GM19035 (cell line): Measurements from ENCODE around the gene APOD.
"Not testable (repeated sequence)": the region's sequence is repeated elsewhere in the genome, so short reads cannot be mapped to it uniquely, and the experiment has no call there.

Experiments used
- ATAC-seq: cut with Tn5 transposase; IDR thresholded peaks from one replicate; pipeline ENCODE4 v1.9.1; 2021; ENCODE audit not compliant: unreplicated experiment

The APOD gene

GRCh38 chr3:195583831-195584542 lies at the start of gene APOD:
Gene APOD (minus strand): TSS chr3:195583940. CDS start chr3:195579461, 4,479 bp downstream.
- ATAC-seq, result no peak

- not testable (repeated sequence) for ATAC-seq
Measured at GRCh38 chr3:195633351-195633750, 49.6 kb upstream of the APOD start.

- ATAC-seq, result not testable (repeated sequence)
Measured at GRCh38 chr3:195632501-195633185, 48.9 kb upstream of the APOD start.

- ATAC-seq, result not testable (repeated sequence)
Measured at GRCh38 chr3:195632046-195632445, 48.3 kb upstream of the APOD start.

- not testable (repeated sequence) for ATAC-seq
Measured at GRCh38 chr3:195630938-195631495, 47.3 kb upstream of the APOD start.

- not testable (repeated sequence) for ATAC-seq
Measured at GRCh38 chr3:195630086-195630917, 46.6 kb upstream of the APOD start.

GRCh38 chr3:195629682-195630081 lies 45.9 kb upstream of the APOD start:
- ATAC-seq, result not testable (repeated sequence)

GRCh38 chr3:195628386-195628920 lies 44.7 kb upstream of the APOD start:
- ATAC-seq, result not testable (repeated sequence)

- not testable (repeated sequence) for ATAC-seq
Measured at GRCh38 chr3:195627515-195628385, 44.0 kb upstream of the APOD start.

- ATAC-seq, result peak; percentile 81
Measured at GRCh38 chr3:195624603-195625560, 41.1 kb upstream of the APOD start.

GRCh38 chr3:195624171-195624570 lies 40.4 kb upstream of the APOD start:
- peak; percentile 24 for ATAC-seq

- not testable (repeated sequence) for ATAC-seq
Measured at GRCh38 chr3:195623217-195623965, 39.7 kb upstream of the APOD start.

GRCh38 chr3:195622523-195623170 lies 38.9 kb upstream of the APOD start:
- not testable (repeated sequence) for ATAC-seq

GRCh38 chr3:195622012-195622411 lies 38.3 kb upstream of the APOD start:
- ATAC-seq, result not testable (repeated sequence)

- not testable (repeated sequence) for ATAC-seq
Measured at GRCh38 chr3:195621095-195621494, 37.4 kb upstream of the APOD start.

GRCh38 chr3:195620476-195620875 lies 36.7 kb upstream of the APOD start:
- not testable (repeated sequence) for ATAC-seq

- ATAC-seq, result not testable (repeated sequence)
Measured at GRCh38 chr3:195619591-195620369, 36.0 kb upstream of the APOD start.
